Naive thymus-derived CD4-positive, alpha-beta T cell (primary cell): ENCODE data around the gene ZDHHC19. TPM values are rescaled to one million over a fixed set of nuclear protein-coding genes. Genes with fewer than 3 reads are reported as not detected.

Experiments used
- ATAC-seq: fragments of 150-1000 bp; cut with Tn5 transposase; 2 replicates; pipeline ENCODE4 v1.10.0; 2021; ENCODE audit warnings: mild to moderate bottlenecking, moderate library complexity
- CTCF ChIA-PET: fragments of 350-600 bp; sonication (Branson Sonifier 250); formaldehyde crosslinking; loops from one replicate; lab custom pipeline; 2021; ENCODE audit warnings: antibody characterized with exemption; lab: Charles Lee
- POLR2A ChIA-PET: fragments of 350-600 bp; sonication (Branson Sonifier 250); formaldehyde crosslinking; loops from one replicate; lab custom pipeline; 2021; ENCODE audit warnings: antibody characterized with exemption, inconsistent platforms; lab: Charles Lee
- DNase-seq, 9 donors: peaks; one replicate each; pipeline versions ENCODE4 v3.0.0 to v3.0.0-alpha.2; 2020 to 2022; ENCODE audit warnings: mixed read lengths in 1 of 9
- H3K27ac ChIP-seq: one replicate; pipeline ENCODE4 v1.7.0; 2013; ENCODE audit warnings: mild to moderate bottlenecking, low read depth, low read length, moderate library complexity
- H3K27me3 ChIP-seq, 2 donors: one replicate each; pipeline ENCODE4 v1.7.0; 2013; ENCODE audit warnings: low read length in 2 of 2, mild to moderate bottlenecking in 2 of 2, moderate library complexity in 2 of 2; ENCODE audit not compliant: control insufficient read depth in 2 of 2, insufficient read depth in 2 of 2
- H3K36me3 ChIP-seq, 3 experiments: 1 replicate in 2 of 3; 2 replicates in 1 of 3; pipeline ENCODE4 v1.7.0; 2013; ENCODE audit warnings: low read length in 3 of 3, mild to moderate bottlenecking in 3 of 3, moderate library complexity in 1 of 3; ENCODE audit not compliant: insufficient read depth in 3 of 3, control insufficient read depth in 2 of 3
- H3K4me1 ChIP-seq, 2 donors: one replicate each; pipeline ENCODE4 v1.7.0; 2013; ENCODE audit warnings: low read length in 2 of 2, mild to moderate bottlenecking in 2 of 2, moderate library complexity in 1 of 2; ENCODE audit not compliant: control insufficient read depth in 2 of 2, insufficient read depth in 2 of 2
- H3K4me3 ChIP-seq: 2 replicates; pipeline ENCODE4 v1.7.0; 2013; ENCODE audit warnings: mild to moderate bottlenecking, low read length
- H3K9me3 ChIP-seq, 3 experiments: 1 replicate in 2 of 3; 2 replicates in 1 of 3; pipeline ENCODE4 v1.7.0; 2013; ENCODE audit warnings: low read length in 3 of 3; ENCODE audit not compliant: control insufficient read depth in 2 of 3
- H3K27ac Mint-ChIP-seq, 9 donors: one replicate each; pipeline ENCODE4 v1.8.0; 2020 to 2022; ENCODE audit warnings: mixed read lengths in 9 of 9, mild to moderate bottlenecking in 8 of 9, moderate library complexity in 5 of 9, inconsistent platforms in 2 of 9
- H3K27me3 Mint-ChIP-seq, 5 donors: one replicate each; pipeline ENCODE4 v1.8.0; 2021 to 2022; ENCODE audit warnings: mixed read lengths in 5 of 5, mild to moderate bottlenecking in 1 of 5
- H3K36me3 Mint-ChIP-seq, 5 donors: one replicate each; pipeline ENCODE4 v1.8.0; 2020 to 2022; ENCODE audit warnings: mixed read lengths in 5 of 5, mild to moderate bottlenecking in 3 of 5, inconsistent platforms in 1 of 5
- H3K4me1 Mint-ChIP-seq, 7 donors: one replicate each; pipeline ENCODE4 v1.8.0; 2020 to 2022; ENCODE audit warnings: mixed read lengths in 7 of 7, mild to moderate bottlenecking in 3 of 7, inconsistent platforms in 1 of 7
- H3K4me3 Mint-ChIP-seq, 10 donors: one replicate each; pipeline ENCODE4 v1.8.0; 2020 to 2022; ENCODE audit warnings: mild to moderate bottlenecking in 10 of 10, mixed read lengths in 10 of 10, moderate library complexity in 6 of 10, inconsistent platforms in 2 of 10
- H3K9me3 Mint-ChIP-seq, 11 donors: one replicate each; pipeline ENCODE4 v1.8.0; 2020 to 2022; ENCODE audit warnings: mixed read lengths in 11 of 11, mild to moderate bottlenecking in 4 of 11, inconsistent platforms in 1 of 11, moderate library complexity in 1 of 11
- intact Hi-C, 2 donors: fragments of 100-400 bp; cut with micrococcal nuclease; formaldehyde crosslinking; loops; one replicate each; pipeline ENCODE4 v1.15.1; 2023
- polyA plus RNA-seq, 2 donors: library from polyadenylated mRNA; unstranded; fragments of 300-500 nt; fragmentation: Illumina TruSeq; gene quantifications; one replicate each; pipeline ENCODE4 v1.2.3, GENCODE V29; 2021
- total RNA-seq, 6 experiments: library from RNA in 5 of 6; stranded (reverse) in 5 of 6; gene quantifications; 1 replicate in 5 of 6; 2 replicates in 1 of 6; pipeline ENCODE4 v1.2.3 and lab custom pipeline; 2021 to 2026

ZDHHC19 gene
- total and polyA plus RNA-seq, 7 experiments from 2014 or later: 0.58 TPM; not detected in 6

- Mint-ChIP-seq H3K27me3 (no peaks in the 10 kb centered on the region), H3K4me1 (peaks cover 12 to 37% (median 14%) of the 10 kb centered on the region in 7 donors), H3K36me3 (peaks cover 0 to 4% (median 0%) of the 10 kb centered on the region in 5 donors), H3K4me3 (peak overlapping the region in 2 of 10 donors; percentile 70 to 73), H3K9me3 (no peaks in the 10 kb centered on the region), H3K27ac (peak overlapping the region in 8 of 9 donors; percentile 62 to 98 (median 83))
- no peaks in the 10 kb centered on the region for H3K9me3 ChIP-seq
- H3K27me3 ChIP-seq: no peaks in the 10 kb centered on the region
- no peak for ATAC-seq
- H3K4me3 ChIP-seq: no peak overlapping the region
- no peaks in the 10 kb centered on the region for H3K36me3 ChIP-seq
- H3K27ac ChIP-seq: peak overlapping the region; percentile 63
- H3K4me1 ChIP-seq: peaks cover 9 to 28% of the 10 kb centered on the region in 2 donors
- no peak for DNase-seq
- ChIA-PET CTCF (interaction anchor here (19.6 kb wide), 1 partner anchor 120 kb away, joined by 209 read pairs; no protein-coding TSS in a partner anchor), POLR2A (interaction anchor here (0.7 to 3.9 kb wide), 2 partner anchors 13 to 749 kb away, joined by 3 to 20 read pairs; no protein-coding TSS in a partner anchor)
- intact Hi-C loops: loop anchor here in 1 of 2 donors (10.0 kb wide), 1 partner anchor 338 kb away; no protein-coding TSS in a partner anchor
Measured at GRCh38 chr3:196193133-196193735, 18.0 kb downstream of the ZDHHC19 start.

GRCh38 chr3:196192524-196193051 is 18.6 kb downstream of the ZDHHC19 start:
- Histone ChIP-seq H3K4me1 (peaks cover 9 to 28% of the 10 kb centered on the region in 2 donors), H3K27me3 (no peaks in the 10 kb centered on the region), H3K36me3 (no peaks in the 10 kb centered on the region), H3K9me3 (no peaks in the 10 kb centered on the region), H3K4me3 (no peak overlapping the region), H3K27ac (peak overlapping the region; percentile 63)
- ATAC-seq (peak; percentile 11), DNase-seq (peak in 1 of 9 donors; percentile 18)
- POLR2A ChIA-PET: interaction anchor here (0.7 to 3.9 kb wide), 2 partner anchors 12 to 748 kb away, joined by 3 to 20 read pairs; no protein-coding TSS in a partner anchor
- peaks cover 0 to 4% (median 0%) of the 10 kb centered on the region in 5 donors for H3K36me3 Mint-ChIP-seq
- peaks cover 12 to 39% (median 14%) of the 10 kb centered on the region in 7 donors for H3K4me1 Mint-ChIP-seq
- H3K27ac Mint-ChIP-seq: peak overlapping the region; percentile 61 to 98 (median 87)
- H3K27me3 Mint-ChIP-seq: no peaks in the 10 kb centered on the region
- H3K9me3 Mint-ChIP-seq: no peaks in the 10 kb centered on the region
- peak overlapping the region in 6 of 10 donors; percentile 25 to 73 (median 50) for H3K4me3 Mint-ChIP-seq
- intact Hi-C loops: loop anchor here (1.0 to 10.0 kb wide), 3 partner anchors 13 to 338 kb away; no protein-coding TSS in a partner anchor
- CTCF ChIA-PET: interaction anchor here (19.6 kb wide), 1 partner anchor 119 kb away, joined by 209 read pairs; no protein-coding TSS in a partner anchor

- peaks cover 14 to 41% (median 16%) of the 10 kb centered on the region in 7 donors for H3K4me1 Mint-ChIP-seq
- intact Hi-C loops: loop anchor here (1.0 to 10.0 kb wide), 3 partner anchors 13 to 337 kb away; no protein-coding TSS in a partner anchor
Measured at GRCh38 chr3:196192036-196192523, 19.1 kb downstream of the ZDHHC19 start.

GRCh38 chr3:196189566-196190347 is 21.4 kb downstream of the ZDHHC19 start:
- Histone ChIP-seq H3K27me3 (no peaks in the 10 kb centered on the region), H3K9me3 (no peaks in the 10 kb centered on the region), H3K4me1 (peaks cover 9 to 26% of the 10 kb centered on the region in 2 donors), H3K4me3 (no peak overlapping the region), H3K36me3 (no peaks in the 10 kb centered on the region), H3K27ac (no peak overlapping the region)
- ATAC-seq (no peak), DNase-seq (no peak)
- ChIA-PET CTCF (interaction anchor here (19.6 kb wide), 1 partner anchor 116 kb away, joined by 209 read pairs; no protein-coding TSS in a partner anchor), POLR2A (interaction anchor here (0.8 to 2.0 kb wide), 2 partner anchors 10 to 109 kb away, joined by 3 to 5 read pairs; no protein-coding TSS in a partner anchor)
- Mint-ChIP-seq H3K4me3 (no peak overlapping the region), H3K9me3 (no peaks in the 10 kb centered on the region), H3K36me3 (peaks cover 0 to 4% (median 0%) of the 10 kb centered on the region in 5 donors), H3K4me1 (peaks cover 13 to 49% (median 21%) of the 10 kb centered on the region in 7 donors), H3K27me3 (no peaks in the 10 kb centered on the region), H3K27ac (peak overlapping the region in 1 of 9 donors; percentile 60)
- intact Hi-C loops: loop anchor here in 1 of 2 donors (10.0 kb wide), 1 partner anchor 335 kb away; no protein-coding TSS in a partner anchor

More at GRCh38 chr3:196192036-196192523, 19.1 kb downstream of the ZDHHC19 start:
- ATAC-seq (peak; percentile 64), DNase-seq (peak in 4 of 9 donors; percentile 27 to 57 (median 35))
- peaks cover 9 to 29% of the 10 kb centered on the region in 2 donors for H3K4me1 ChIP-seq
- H3K4me3 Mint-ChIP-seq: peak overlapping the region in 7 of 10 donors; percentile 25 to 73 (median 49)
- H3K27me3 Mint-ChIP-seq: no peaks in the 10 kb centered on the region
- ChIA-PET CTCF (interaction anchor here (19.6 kb wide), 1 partner anchor 118 kb away, joined by 209 read pairs; no protein-coding TSS in a partner anchor), POLR2A (interaction anchor here (0.7 to 3.9 kb wide), 2 partner anchors 12 to 748 kb away, joined by 3 to 20 read pairs; no protein-coding TSS in a partner anchor)
- peaks cover 0 to 4% (median 0%) of the 10 kb centered on the region in 5 donors for H3K36me3 Mint-ChIP-seq
- H3K27ac Mint-ChIP-seq: peak overlapping the region; percentile 61 to 98 (median 87)
- peak overlapping the region; percentile 63 for H3K27ac ChIP-seq
- H3K9me3 ChIP-seq: no peaks in the 10 kb centered on the region
- no peaks in the 10 kb centered on the region for H3K27me3 ChIP-seq
- H3K9me3 Mint-ChIP-seq: no peaks in the 10 kb centered on the region
- H3K36me3 ChIP-seq: no peaks in the 10 kb centered on the region
- H3K4me3 ChIP-seq: no peak overlapping the region

GRCh38 chr3:196186651-196187573 is 24.3 kb downstream of the ZDHHC19 start:
- intact Hi-C loops: no loop called here
- H3K4me3 ChIP-seq: peak overlapping the region; percentile 7
- H3K27ac ChIP-seq: peak overlapping the region; percentile 21
- POLR2A ChIA-PET: interaction anchor here (0.8 to 1.9 kb wide), 3 partner anchors 8 to 118 kb away, joined by 3 to 7 read pairs (median 3); no protein-coding TSS in a partner anchor
- no peaks in the 10 kb centered on the region for H3K27me3 ChIP-seq
- peaks cover 4 to 25% of the 10 kb centered on the region in 2 donors for H3K4me1 ChIP-seq
- H3K36me3 ChIP-seq: no peaks in the 10 kb centered on the region
- Mint-ChIP-seq H3K36me3 (peaks cover 0 to 4% (median 0%) of the 10 kb centered on the region in 5 donors), H3K4me3 (peak overlapping the region in 8 of 10 donors; percentile 29 to 70 (median 52)), H3K27me3 (no peaks in the 10 kb centered on the region), H3K9me3 (no peaks in the 10 kb centered on the region), H3K27ac (peak overlapping the region in 7 of 9 donors; percentile 14 to 82 (median 67)), H3K4me1 (peaks cover 11 to 49% (median 16%) of the 10 kb centered on the region in 7 donors)
- DNase-seq (no peak), ATAC-seq (peak; percentile 4)
- CTCF ChIA-PET: interaction anchor here (0.7 to 19.6 kb wide), 2 partner anchors 113 to 1111 kb away, joined by 3 to 209 read pairs; no protein-coding TSS in a partner anchor
- no peaks in the 10 kb centered on the region for H3K9me3 ChIP-seq
